GM18520 (cell line): ENCODE results near the gene ARPP21.

Experiments
- ATAC-seq: cut with Tn5 transposase; IDR thresholded peaks from one replicate; pipeline ENCODE4 v1.9.1; 2021; ENCODE audit not compliant: unreplicated experiment

Gene ARPP21

GRCh38 chr3:35641331-35641730 is 2.0 kb downstream of the ARPP21 start:
- ATAC-seq = no peak

- no peak for ATAC-seq
Observed at GRCh38 chr3:35641920-35642527, 2.7 kb downstream of the ARPP21 start.

GRCh38 chr3:35643495-35643894 is 4.2 kb downstream of the ARPP21 start:
- ATAC-seq = no peak

- no peak for ATAC-seq
Observed at GRCh38 chr3:35644451-35644850, 5.1 kb downstream of the ARPP21 start.

- no peak for ATAC-seq
Observed at GRCh38 chr3:35645189-35645588, 5.9 kb downstream of the ARPP21 start.

- no peak for ATAC-seq
Observed at GRCh38 chr3:35646081-35646480, 6.8 kb downstream of the ARPP21 start.

- ATAC-seq = no peak
Observed at GRCh38 chr3:35647461-35647860, 8.1 kb downstream of the ARPP21 start.

- ATAC-seq = no peak
Observed at GRCh38 chr3:35648347-35648746, 9.0 kb downstream of the ARPP21 start.

GRCh38 chr3:35649405-35649804 is 10.1 kb downstream of the ARPP21 start:
- no peak for ATAC-seq

- no peak for ATAC-seq
Observed at GRCh38 chr3:35651426-35651825, 12.1 kb downstream of the ARPP21 start.

GRCh38 chr3:35651851-35652250 is 12.5 kb downstream of the ARPP21 start:
- ATAC-seq = no peak

GRCh38 chr3:35653347-35653746 is 14.0 kb downstream of the ARPP21 start:
- ATAC-seq = no peak

GRCh38 chr3:35654476-35654875 is 15.2 kb downstream of the ARPP21 start:
- ATAC-seq = no peak

- no peak for ATAC-seq
Observed at GRCh38 chr3:35658686-35659085, 19.4 kb downstream of the ARPP21 start.

GRCh38 chr3:35659768-35660167 is 20.4 kb downstream of the ARPP21 start:
- no peak for ATAC-seq

- no peak for ATAC-seq
Observed at GRCh38 chr3:35663471-35663870, 24.1 kb downstream of the ARPP21 start.

GRCh38 chr3:35664460-35664919 is 25.2 kb downstream of the ARPP21 start:
- ATAC-seq = no peak

GRCh38 chr3:35665390-35666055 is 26.2 kb downstream of the ARPP21 start:
- no peak for ATAC-seq

GRCh38 chr3:35666888-35667287 is 27.6 kb downstream of the ARPP21 start:
- ATAC-seq = no peak

GRCh38 chr3:35670408-35670965 is 31.2 kb downstream of the ARPP21 start:
- no peak for ATAC-seq

GRCh38 chr3:35671483-35671882 is 32.2 kb downstream of the ARPP21 start:
- no peak for ATAC-seq

- no peak for ATAC-seq
Observed at GRCh38 chr3:35673017-35673416, 33.7 kb downstream of the ARPP21 start.
